Endothelial cell of umbilical vein (primary cell): Measurements from ENCODE around the gene NRGN. TPM values are rescaled to one million over a fixed set of nuclear protein-coding genes. Genes with fewer than 3 reads are reported as not detected.

Experiments
- BruUV-seq: library from RNA; stranded (reverse); fragments of 400-500 nt; replicated peaks from 2 replicates; lab custom pipeline; 2021; lab: Mats Ljungman, UMichigan
- CTCF ChIA-PET: fragments of 300-600, 350-600 bp; sonication (Branson Sonifier 250); formaldehyde crosslinking; loops from one replicate; lab custom pipeline; 2021; ENCODE audit warnings: antibody characterized with exemption, inconsistent platforms; lab: Charles Lee
- POLR2A ChIA-PET: fragments of 300-600, 350-600 bp; sonication (Branson Sonifier 250); formaldehyde crosslinking; loops from one replicate; lab custom pipeline; 2021; ENCODE audit warnings: antibody characterized with exemption, inconsistent platforms; lab: Charles Lee
- DNase-seq: peaks from one replicate; pipeline ENCODE4 v3.0.0-alpha.2; 2011; ENCODE audit warnings: low read depth, low spot score
- FAIRE-seq: peaks from 2 replicates; lab custom pipeline; 2011; peaks lifted over from hg19 to GRCh38; lab: Jason Lieb, UNC
- H2AFZ ChIP-seq: 2 replicates; pipeline ENCODE4 v1.6.0; 2012; ENCODE audit warnings: low read depth, low read length, control low read depth, inconsistent platforms
- H3K27ac ChIP-seq: 2 replicates; pipeline ENCODE4 v1.5.1; 2011; ENCODE audit warnings: low read depth, mild to moderate bottlenecking, control low read depth, low read length, moderate library complexity; ENCODE audit not compliant: insufficient read depth
- H3K27me3 ChIP-seq, 2 experiments: 2 replicates each; pipeline versions ENCODE4 v1.6.0 to v1.6.1; 2011; ENCODE audit warnings: low read length in 2 of 2, mixed read lengths in 1 of 2; ENCODE audit not compliant: control insufficient read depth in 2 of 2, insufficient read depth in 2 of 2
- H3K36me3 ChIP-seq, 2 experiments: 2 replicates in 1 of 2; 3 replicates in 1 of 2; pipeline ENCODE4 v1.5.1; 2011; ENCODE audit warnings: low read length in 2 of 2, mild to moderate bottlenecking in 1 of 2, moderate library complexity in 1 of 2; ENCODE audit not compliant: control insufficient read depth in 2 of 2, insufficient read depth in 2 of 2; ENCODE audit errors: extremely low read depth in 1 of 2
- H3K4me1 ChIP-seq: 3 replicates; pipeline ENCODE4 v1.5.1; 2011; ENCODE audit warnings: mild to moderate bottlenecking, low read length; ENCODE audit not compliant: control insufficient read depth, insufficient read depth; ENCODE audit errors: extremely low read depth
- H3K4me2 ChIP-seq: 2 replicates; pipeline ENCODE4 v1.6.1; 2011; ENCODE audit warnings: low read length, control low read depth, mixed read lengths; ENCODE audit not compliant: insufficient read depth
- H3K4me3 ChIP-seq, 3 experiments: fragments of 200-600 bp in 1 of 3; sonication (generic), shearing (Covaris generic) in 1 of 3; replicated peaks in 1 of 3; 2 replicates each; pipeline ENCODE4 v1.5.1; 2011 to 2016; ENCODE audit warnings: control low read depth in 3 of 3, low read length in 3 of 3, mild to moderate bottlenecking in 2 of 3, inconsistent platforms in 1 of 3, low read depth in 1 of 3, moderate library complexity in 1 of 3; ENCODE audit not compliant: insufficient read depth in 1 of 3
- H3K79me2 ChIP-seq: 2 replicates; pipeline ENCODE4 v1.6.0; 2012; ENCODE audit warnings: low read length, inconsistent platforms; ENCODE audit not compliant: control insufficient read depth, insufficient read depth
- H3K9ac ChIP-seq: replicated peaks from 2 replicates; pipeline ENCODE3; 2011; ENCODE audit warnings: low read length, control low read depth; ENCODE audit not compliant: insufficient read depth; ENCODE audit errors: extremely low read depth
- H3K9me1 ChIP-seq: replicated peaks from 3 replicates; pipeline ENCODE4 v1.6.0; 2011; ENCODE audit warnings: mild to moderate bottlenecking, low read length; ENCODE audit not compliant: control insufficient read depth, insufficient read depth; ENCODE audit errors: extremely low read depth
- H3K9me3 ChIP-seq: replicated peaks from 2 replicates; pipeline ENCODE4 v1.5.1; 2012; ENCODE audit warnings: low read length, inconsistent platforms; ENCODE audit not compliant: control insufficient read depth, insufficient read depth
- H4K20me1 ChIP-seq: replicated peaks from 2 replicates; pipeline ENCODE3; 2011; ENCODE audit warnings: mild to moderate bottlenecking, low read length; ENCODE audit not compliant: control insufficient read depth, insufficient read depth; ENCODE audit errors: extremely low read depth
- CTCF ChIP-seq, 2 donors: IDR thresholded peaks; 1 replicate in 1 of 2; 2 replicates in 1 of 2; pipeline ENCODE4 v1.5.1; 2011; ENCODE audit warnings: low read length in 2 of 2, mild to moderate bottlenecking in 2 of 2, moderate library complexity in 2 of 2, control low read depth in 1 of 2, inconsistent platforms in 1 of 2, low read depth in 1 of 2; ENCODE audit not compliant: insufficient read depth in 1 of 2; ENCODE audit errors: extremely low read depth in 1 of 2
- EZH2 ChIP-seq: IDR thresholded peaks from 2 replicates; pipeline ENCODE4 v1.6.1; 2012; ENCODE audit warnings: borderline replicate concordance, low read depth, mild to moderate bottlenecking, moderate library complexity, low read length, inconsistent platforms; ENCODE audit not compliant: severe bottlenecking
- FOS ChIP-seq: IDR thresholded peaks from 2 replicates; pipeline ENCODE4 v1.6.1; 2011; ENCODE audit warnings: mild to moderate bottlenecking, low read length, moderate library complexity, borderline replicate concordance; ENCODE audit not compliant: insufficient read depth
- GATA2 ChIP-seq: IDR thresholded peaks from 2 replicates; pipeline ENCODE4 v1.7.0; 2011; ENCODE audit warnings: low read depth, mild to moderate bottlenecking, moderate library complexity, mixed read lengths, low read length; ENCODE audit not compliant: insufficient read length, insufficient read depth
- JUN ChIP-seq: IDR thresholded peaks from 2 replicates; pipeline ENCODE4 v1.6.1; 2011; ENCODE audit warnings: borderline replicate concordance, low read depth; ENCODE audit not compliant: insufficient read length, insufficient read depth
- MAX ChIP-seq: IDR thresholded peaks from 2 replicates; pipeline ENCODE4 v1.6.1; 2011; ENCODE audit not compliant: insufficient read depth, insufficient read length
- MYC ChIP-seq: IDR thresholded peaks from one replicate; pipeline ENCODE4 v1.6.1; 2011; ENCODE audit warnings: mild to moderate bottlenecking, low read depth, low read length
- POLR2A ChIP-seq: IDR thresholded peaks from 2 replicates; pipeline ENCODE4 v1.6.1; 2012; ENCODE audit warnings: low read depth, mild to moderate bottlenecking, control low read depth, low read length
- POLR2AphosphoS5 ChIP-seq: IDR thresholded peaks from 2 replicates; pipeline ENCODE4 v1.6.1; 2012; ENCODE audit warnings: low read depth, mild to moderate bottlenecking, control low read depth, low read length, moderate library complexity; ENCODE audit not compliant: insufficient read depth
- dilution Hi-C: fragments of 300-500 bp; cut with MboI; formaldehyde crosslinking; loops from one replicate; pipeline ENCODE4 v1.15.0; 2019; ENCODE audit warnings: low sequenced_read_pairs; ENCODE audit not compliant: extremely low pct_ligation_motif_present
- intact Hi-C: fragments of 100-400 bp; cut with micrococcal nuclease; formaldehyde crosslinking; loops from one replicate; pipeline ENCODE4 v1.10.0; 2022
- polyA plus RNA-seq, 4 experiments: library from polyadenylated mRNA; depleted of rRNA in 3 of 4; stranded (reverse) in 3 of 4; unstranded in 1 of 4; fragments of >200 nt; gene quantifications; 2 replicates each; pipeline versions ENCODE4 v1.2.1 to v1.2.3, GENCODE V29; 2011 to 2012; ENCODE audit warnings: missing spikeins in 1 of 4
- total RNA-seq: library from RNA; stranded (reverse); gene quantifications from 2 replicates; pipeline ENCODE4 v1.2.3, GENCODE V29; 2021

Gene NRGN
- total and polyA plus RNA-seq, 2 donors (not counting 3 experiments of a cell fraction or from before 2014, with no cell fraction given), result 29.1 to 33.5 TPM

- TF ChIP-seq JUN (no peak), POLR2A (no peak), POLR2AphosphoS5 (no peak), GATA2 (no peak), EZH2 (no peak), CTCF (IDR thresholded peaks at IDR 0.05; ENCODE audit: extremely low read depth in 1 of 2, insufficient read depth in 1 of 2, low read depth in 1 of 2, low read length in 2 of 2) (no peak), MAX (no peak), MYC (no peak), FOS (no peak)
- Histone ChIP-seq H3K4me2 (no peak overlapping the region), H3K27ac (no peak overlapping the region), H3K9ac (no peak overlapping the region), H3K36me3 (no peaks in the 10 kb centered on the region), H3K27me3 (no peaks in the 10 kb centered on the region), H2AFZ (no peak overlapping the region), H3K4me1 (peaks cover 11% of the 10 kb centered on the region), H3K4me3 (no peak overlapping the region), H3K79me2 (no peaks in the 10 kb centered on the region), H4K20me1 (no peaks in the 10 kb centered on the region), H3K9me3 (no peaks in the 10 kb centered on the region), H3K9me1 (no peaks in the 10 kb centered on the region)
- dilution Hi-C loops, result no loop called here
- ChIA-PET POLR2A (no interaction called here), CTCF (no interaction called here)
- BruUV-seq, result no TSS peak
- intact Hi-C loops, result no loop called here
- DNase-seq (no peak), FAIRE-seq (no peak)
These were observed 27.4 kb upstream of the NRGN start for GRCh38 chr11:124712392-124712791.
